HG02763 (cell line): ENCODE data around the gene DNAJC18.
"Not testable (repeated sequence)": the region's sequence is repeated elsewhere in the genome, so short reads cannot be mapped to it uniquely, and the experiment has no call there.

Source experiments
- ATAC-seq: cut with Tn5 transposase; IDR thresholded peaks from one replicate; pipeline ENCODE4 v1.9.1; 2021; ENCODE audit warnings: mild to moderate bottlenecking, moderate library complexity; ENCODE audit not compliant: unreplicated experiment

Gene DNAJC18

GRCh38 chr5:139431706-139432105 is 7.6 kb downstream of the DNAJC18 start:
- ATAC-seq: no peak

- ATAC-seq: no peak
These were observed 9.3 kb downstream of the DNAJC18 start for GRCh38 chr5:139430015-139430414.

- no peak for ATAC-seq
These were observed 13.0 kb downstream of the DNAJC18 start for GRCh38 chr5:139426203-139426885.

GRCh38 chr5:139425497-139425896 is 13.8 kb downstream of the DNAJC18 start:
- no peak for ATAC-seq

GRCh38 chr5:139422307-139422893 is 16.9 kb downstream of the DNAJC18 start:
- ATAC-seq: no peak

GRCh38 chr5:139419226-139420192 is 19.8 kb downstream of the DNAJC18 start:
- no peak for ATAC-seq

GRCh38 chr5:139418793-139419192 is 20.5 kb downstream of the DNAJC18 start:
- no peak for ATAC-seq

GRCh38 chr5:139417214-139417613 is 22.1 kb downstream of the DNAJC18 start:
- ATAC-seq: no peak

- no peak for ATAC-seq
These were observed 22.7 kb downstream of the DNAJC18 start for GRCh38 chr5:139416651-139417050.

- no peak for ATAC-seq
These were observed 23.5 kb downstream of the DNAJC18 start for GRCh38 chr5:139415869-139416268.

- no peak for ATAC-seq
These were observed 24.0 kb downstream of the DNAJC18 start for GRCh38 chr5:139415221-139415861.

GRCh38 chr5:139414581-139415130 is 24.7 kb downstream of the DNAJC18 start:
- no peak for ATAC-seq

GRCh38 chr5:139413963-139414362 is 25.4 kb downstream of the DNAJC18 start:
- ATAC-seq: no peak

- ATAC-seq: no peak
These were observed 26.2 kb downstream of the DNAJC18 start for GRCh38 chr5:139413153-139413552.

GRCh38 chr5:139410993-139411828 is 28.1 kb downstream of the DNAJC18 start:
- no peak for ATAC-seq

GRCh38 chr5:139410121-139410992 is 29.0 kb downstream of the DNAJC18 start:
- ATAC-seq: no peak

- not testable (repeated sequence) for ATAC-seq
These were observed 30.2 kb downstream of the DNAJC18 start for GRCh38 chr5:139409116-139409515.

- ATAC-seq: no peak
These were observed 31.1 kb downstream of the DNAJC18 start for GRCh38 chr5:139408191-139408590.

- no peak for ATAC-seq
These were observed 31.8 kb downstream of the DNAJC18 start for GRCh38 chr5:139407517-139407916.
